K562 (cell line): ENCODE measurements around the gene TBC1D32. TPM values are rescaled to one million over a fixed set of nuclear protein-coding genes. Genes with fewer than 3 reads are reported as not detected.

Source experiments
- ATAC-seq: fragments of 200-7000 bp; cut with Tn5 transposase; 3 replicates; pipeline ENCODE4 v1.9.1; 2020; ENCODE audit warnings: moderate library complexity
- BruUV-seq: library from RNA; stranded (reverse); fragments of 400-500 nt; replicated peaks from 2 replicates; lab custom pipeline; 2021; lab: Mats Ljungman, UMichigan
- CTCF ChIA-PET: fragments of 300-600 bp; formaldehyde crosslinking; extraction: SDS; loops from one replicate; lab custom pipeline; 2021; ENCODE audit warnings: low intra/inter-chr PET ratio; lab: Yijun Ruan, JAX
- POLR2A ChIA-PET: fragments of 300-600, 350-650 bp; sonication (Branson Sonifier 250); formaldehyde crosslinking; extraction: SDS; loops from one replicate; lab custom pipeline; 2021; ENCODE audit warnings: antibody characterized with exemption, inconsistent platforms; lab: Yijun Ruan, JAX
- DNase-seq, 4 experiments: peaks; one replicate each; pipeline versions ENCODE4 v3.0.0 to v3.0.0-alpha.2; 2011 to 2018; ENCODE audit warnings: low spot score in 3 of 4, mixed read lengths in 3 of 4; ENCODE audit errors: extremely low read depth in 1 of 4
- FAIRE-seq: peaks from 2 replicates; lab custom pipeline; 2011; peaks lifted over from hg19 to GRCh38; lab: Jason Lieb, UNC
- H2AFZ ChIP-seq: 2 replicates; pipeline ENCODE4 v1.6.0; 2011; ENCODE audit warnings: low read depth, low read length, control low read depth, inconsistent platforms
- H3K27ac ChIP-seq: fragments of 200-600 bp; 3 replicates; pipeline ENCODE4 v1.8.0; 2011; ENCODE audit warnings: low read depth, mild to moderate bottlenecking, control low read depth, inconsistent platforms, low read length, moderate library complexity, mixed read lengths; ENCODE audit errors: extremely low read depth
- H3K27me3 ChIP-seq, 2 experiments: fragments of 300-600 bp in 1 of 2; 2 replicates in 1 of 2; 3 replicates in 1 of 2; pipeline versions ENCODE4 v1.6.0 to v1.8.0; 2011; ENCODE audit warnings: inconsistent platforms in 2 of 2, low read length in 2 of 2, mild to moderate bottlenecking in 1 of 2, mixed read lengths in 1 of 2, moderate library complexity in 1 of 2; ENCODE audit not compliant: control insufficient read depth in 2 of 2, insufficient read depth in 2 of 2
- H3K36me3 ChIP-seq: fragments of 300-600 bp; 3 replicates; pipeline ENCODE4 v1.8.0; 2011; ENCODE audit warnings: mild to moderate bottlenecking, low read length, inconsistent platforms; ENCODE audit not compliant: control insufficient read depth, insufficient read depth
- H3K4me1 ChIP-seq, 2 experiments: fragments of 200-600 bp in 1 of 2; replicated peaks in 1 of 2; 2 replicates in 1 of 2; 3 replicates in 1 of 2; pipeline versions ENCODE4 v1.5.1 to v1.8.0; 2011; ENCODE audit warnings: inconsistent platforms in 2 of 2, low read length in 2 of 2, mild to moderate bottlenecking in 1 of 2, mixed read lengths in 1 of 2, moderate library complexity in 1 of 2; ENCODE audit not compliant: control insufficient read depth in 2 of 2, insufficient read depth in 2 of 2
- H3K4me2 ChIP-seq: 2 replicates; pipeline ENCODE4 v1.6.1; 2011; ENCODE audit warnings: low read length, control low read depth, inconsistent platforms, mixed read lengths; ENCODE audit not compliant: insufficient read depth
- H3K4me3 ChIP-seq: fragments of 200-600 bp; sonication (generic), shearing (Covaris generic); 2 replicates; pipeline ENCODE4 v1.5.1; 2016; ENCODE audit warnings: control low read depth, inconsistent platforms
- H3K79me2 ChIP-seq: fragments of 200-600 bp; 3 replicates; pipeline ENCODE4 v1.8.0; 2011; ENCODE audit warnings: low read length, inconsistent platforms; ENCODE audit not compliant: control insufficient read depth, insufficient read depth
- H3K9ac ChIP-seq, 2 experiments: 2 replicates each; pipeline versions ENCODE4 v1.6.0 to v1.6.1; 2011; ENCODE audit warnings: low read depth in 2 of 2, low read length in 2 of 2, control low read depth in 1 of 2, inconsistent platforms in 1 of 2, mild to moderate bottlenecking in 1 of 2, mixed read lengths in 1 of 2; ENCODE audit not compliant: insufficient read depth in 1 of 2
- H3K9me1 ChIP-seq: one replicate; pipeline ENCODE4 v1.6.0; 2011; ENCODE audit warnings: inconsistent platforms, mild to moderate bottlenecking, low read length, moderate library complexity; ENCODE audit not compliant: control insufficient read depth, insufficient read depth
- H3K9me3 ChIP-seq: replicated peaks from 2 replicates; pipeline ENCODE4 v1.5.1; 2011; ENCODE audit warnings: low read depth, low read length, inconsistent platforms; ENCODE audit not compliant: control insufficient read depth, insufficient read depth
- H4K20me1 ChIP-seq: replicated peaks from 2 replicates; pipeline ENCODE4 v1.6.1; 2011; ENCODE audit warnings: low read length, inconsistent platforms, mixed read lengths; ENCODE audit not compliant: control insufficient read depth, insufficient read depth
- CTCF ChIP-seq, 3 experiments: IDR thresholded peaks in 2 of 3; conservative IDR thresholded peaks in 1 of 3; 2 replicates each; pipeline ENCODE4 v1.5.1; 2011 to 2012; ENCODE audit warnings: low read length in 3 of 3, mild to moderate bottlenecking in 3 of 3, control low read depth in 2 of 3, improper control_type of control experiment in 1 of 3, inconsistent platforms in 1 of 3, low read depth in 1 of 3, mixed read lengths in 1 of 3, moderate library complexity in 1 of 3; ENCODE audit not compliant: insufficient read depth in 2 of 3
- THAP12 ChIP-seq: fragments of 250-450 bp; sonication (Bioruptor Pico); IDR thresholded peaks from 2 replicates; pipeline ENCODE4 v1.9.0; 2021; ENCODE audit warnings: mild to moderate bottlenecking, inconsistent platforms
- WGBS: fragments of 100-300 bp; shearing (Covaris generic); methylation state at CpG from one replicate; pipeline ENCODE4 v1.1.6; 2016; ENCODE audit warnings: low coverage, mixed read lengths; ENCODE audit not compliant: insufficient coverage; ENCODE audit errors: missing lambda C conversion rate; 5-methylcytosine and 5-hydroxymethylcytosine counted together
- in situ Hi-C: fragments of 300-500 bp; cut with MboI; formaldehyde crosslinking; loops from 4 replicates; pipeline ENCODE4 v1.15.0; 2018; ENCODE audit warnings: inconsistent platforms, mixed read lengths
- intact Hi-C: fragments of 100-400 bp; cut with micrococcal nuclease; formaldehyde crosslinking; loops from 2 replicates; pipeline ENCODE4 v1.14.2; 2022
- polyA plus RNA-seq, 8 experiments: library from polyadenylated mRNA; depleted of rRNA in 4 of 8; stranded (reverse) in 5 of 8; unstranded in 3 of 8; fragments of >200 nt; fragmentation: Nextera tagmentation in 2 of 8; fragmentation: Illumina TruSeq in 1 of 8; extraction: Ambion mirVana in 2 of 8; extraction: Trizol in 1 of 8; gene quantifications; 2 replicates each; pipeline versions ENCODE4 v1.2.1 to v1.2.3, GENCODE V29; 2011 to 2014; ENCODE audit warnings: inconsistent platforms in 1 of 8, missing spikeins in 1 of 8
- total RNA-seq, 7 experiments: library from RNA; depleted of rRNA in 6 of 7; stranded (reverse); fragments of >200 nt in 6 of 7; fragmentation: Illumina TruSeq in 2 of 7; extraction: Trizol in 2 of 7; gene quantifications; 2 replicates each; pipeline versions ENCODE4 v1.2.1 to v1.2.3, GENCODE V29; 2011 to 2021; ENCODE audit warnings: low replicate concordance in 1 of 7

Gene TBC1D32
- total and polyA plus RNA-seq, 9 of the 15 experiments (the other 6 are each of a cell fraction or from before 2014, with no cell fraction given), result 2.5 to 9.6 (median 3.9) TPM

DNA sequence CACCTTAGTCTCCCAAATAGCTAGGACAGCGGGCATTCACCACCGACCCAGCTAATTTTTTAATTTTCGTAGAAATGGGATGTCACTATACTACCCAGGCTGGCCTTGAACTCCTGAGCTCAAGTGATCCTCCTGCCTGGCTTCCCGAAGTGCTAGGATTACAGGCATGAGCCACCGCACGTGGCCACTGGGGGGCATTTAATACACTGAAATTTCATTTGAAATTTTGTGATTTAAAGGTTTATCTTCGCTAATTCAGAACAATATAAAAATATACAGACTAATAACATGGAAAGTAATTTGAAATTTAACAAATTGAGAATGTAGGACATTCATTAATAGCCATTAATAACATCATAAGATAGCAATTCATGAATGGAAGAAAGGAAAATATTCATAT is 20.5 kb upstream of the TBC1D32 start:
- ATAC-seq, result peak; percentile 69; the same call in 2 of the 3 replicates
- FAIRE-seq, result peak; percentile 54
- Histone ChIP-seq H3K36me3 (no peaks in the 10 kb centered on the region), H3K4me2 (no peak overlapping the region), H3K9me1 (no peaks in the 10 kb centered on the region), H2AFZ (no peak overlapping the region), H3K27ac (no peak overlapping the region), H3K9ac (no peak overlapping the region), H3K27me3 (no peaks in the 10 kb centered on the region), H4K20me1 (no peaks in the 10 kb centered on the region), H3K79me2 (no peaks in the 10 kb centered on the region), H3K4me3 (no peak overlapping the region), H3K4me1 (no peaks in the 10 kb centered on the region), H3K9me3 (no peaks in the 10 kb centered on the region)
- intact Hi-C loops (no loop called here), in situ Hi-C loops (no loop called here)
- no peak for DNase-seq
- no TSS peak for BruUV-seq
- 3% methylated on average over 7 of the region's 7 CpGs for WGBS
- POLR2A ChIA-PET, result no interaction called here
- no peak for TF ChIP-seq THAP12 (CRISPR knock-in tag)
- TF ChIP-seq CTCF (IDR thresholded peaks at IDR 0.05 in 2 of 3, conservative IDR thresholded peaks at IDR 0.05 in 1 of 3; ENCODE audit: insufficient read depth in 2 of 3, low read depth in 1 of 3, low read length in 3 of 3), result peak in 2 of 3 experiments; percentile 35 to 41; a peak in 3 of 6 replicates
- CTCF ChIA-PET, result no interaction called here
